Measurements from ENCODE around the gene BANF2. TPM values are rescaled to one million over a fixed set of nuclear protein-coding genes. Genes with fewer than 3 reads are reported as not detected.

BANF2 gene
- total and polyA plus RNA-seq, 2 of the 13 experiments (the other 11 are each of a cell fraction or from before 2014, with no cell fraction given), result 0.35 TPM; not detected in 1

- no peak for TF ChIP-seq PBX3 (CRISPR knock-in tag; IDR thresholded peaks at IDR 0.05; ENCODE audit: borderline replicate concordance)
- TF ChIP-seq FOXM1 (CRISPR knock-in tag; IDR thresholded peaks at IDR 0.05), result no peak
- TF ChIP-seq HCFC1 (IDR thresholded peaks at IDR 0.05; ENCODE audit: low read depth, low read length), result no peak
- TF ChIP-seq PCBP2 (optimal IDR thresholded peaks at IDR 0.05; ENCODE audit: low read depth, low read length, poor library complexity, severe bottlenecking), result no peak
- no peak for TF ChIP-seq ZNF615 (CRISPR knock-in tag; IDR thresholded peaks at IDR 0.05; ENCODE audit: borderline replicate concordance)
- TF ChIP-seq ZNF550 (CRISPR knock-in tag; IDR thresholded peaks at IDR 0.05; ENCODE audit: borderline replicate concordance), result no peak
- peak; percentile 100 for TF ChIP-seq HNF4G (IDR thresholded peaks at IDR 0.05; ENCODE audit: borderline replicate concordance, low read depth, low read length)
- TF ChIP-seq HNF4G (CRISPR knock-in tag; IDR thresholded peaks at IDR 0.05; ENCODE audit: borderline replicate concordance, low read depth), result peak; percentile 98
- TF ChIP-seq, protein P1, sequence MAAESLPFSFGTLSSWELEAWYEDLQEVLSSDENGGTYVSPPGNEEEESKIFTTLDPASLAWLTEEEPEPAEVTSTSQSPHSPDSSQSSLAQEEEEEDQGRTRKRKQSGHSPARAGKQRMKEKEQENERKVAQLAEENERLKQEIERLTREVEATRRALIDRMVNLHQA (CRISPR knock-in tag; IDR thresholded peaks at IDR 0.05), result peak; percentile 94
- TF ChIP-seq ZMYM3 (CRISPR knock-in tag; IDR thresholded peaks at IDR 0.05), result peak; percentile 85
- TF ChIP-seq YY1 (IDR thresholded peaks at IDR 0.05; ENCODE audit: insufficient read depth, insufficient replicate concordance, low read depth, low read length), result peak; percentile 44
These were observed 22.2 kb downstream of the BANF2 start (continued) for GRCh38 chr20:17721802-17722486.

Measured in HepG2 (cell line).